Erythroblast (primary cell): ENCODE results near the gene EIF3B.

ENCODE experiments used
- GATA1 ChIP-seq: IDR thresholded peaks from 2 replicates; pipeline ENCODE4 v1.6.1; 2011; ENCODE audit warnings: low read depth, mild to moderate bottlenecking, control low read depth, low read length, moderate library complexity
- POLR2A ChIP-seq: IDR thresholded peaks from 2 replicates; pipeline ENCODE4 v1.6.1; 2011; ENCODE audit warnings: mild to moderate bottlenecking, low read length

DNA sequence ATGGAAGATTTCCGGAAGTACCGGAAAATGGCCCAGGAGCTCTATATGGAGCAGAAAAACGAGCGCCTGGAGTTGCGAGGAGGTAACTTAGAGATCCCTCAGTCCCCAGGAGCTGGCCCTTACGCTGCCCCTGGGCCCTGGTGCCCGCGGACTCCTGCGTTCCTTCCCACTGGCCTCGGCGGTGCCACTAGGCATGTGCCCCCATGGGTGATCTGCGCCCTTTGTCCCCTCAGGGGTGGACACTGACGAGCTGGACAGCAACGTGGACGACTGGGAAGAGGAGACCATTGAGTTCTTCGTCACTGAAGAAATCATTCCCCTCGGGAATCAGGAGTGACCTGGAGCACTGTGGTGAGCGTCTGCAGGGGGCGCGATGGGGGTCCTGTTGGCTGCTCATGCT is 24.5 kb downstream of the EIF3B start:
- TF ChIP-seq POLR2A (no peak), GATA1 (no peak)
